Sigmoid colon (tissue), 4 donors: ENCODE measurements around the gene SMOC2.

Experiments
- CTCF ChIP-seq, 4 experiments: fragments of 450-650 bp in 3 of 4; fragments of 200-600 bp in 1 of 4; IDR thresholded peaks; one replicate each; pipeline ENCODE4 v1.5.1; 2016 to 2019; ENCODE audit warnings: antibody characterized with exemption in 4 of 4, mild to moderate bottlenecking in 3 of 4, moderate library complexity in 2 of 4
- EP300 ChIP-seq, 4 donors: sonication (generic); formaldehyde crosslinking; IDR thresholded peaks; one replicate each; pipeline ENCODE4 v1.6.1; 2017; ENCODE audit warnings: antibody characterized with exemption in 4 of 4
- POLR2A ChIP-seq, 2 donors: fragments of 450-650 bp; IDR thresholded peaks; one replicate each; pipeline ENCODE4 v1.6.1; 2016; ENCODE audit warnings: antibody characterized with exemption in 2 of 2, mild to moderate bottlenecking in 2 of 2, moderate library complexity in 2 of 2
- POLR2AphosphoS5 ChIP-seq, 4 donors: sonication (generic); formaldehyde crosslinking; IDR thresholded peaks; one replicate each; pipeline ENCODE4 v1.6.1; 2017; ENCODE audit warnings: antibody characterized with exemption in 4 of 4

- TF ChIP-seq CTCF (IDR thresholded peaks at IDR 0.05) = no peak
- TF ChIP-seq POLR2AphosphoS5 (IDR thresholded peaks at IDR 0.05) = no peak
- no peak for TF ChIP-seq EP300 (IDR thresholded peaks at IDR 0.05)
- TF ChIP-seq POLR2A (IDR thresholded peaks at IDR 0.05) = no peak
Observed at GRCh38 chr6:168714547-168715260, 273.7 kb downstream of the SMOC2 start.
